Kidney tubule cell (primary cell): ENCODE measurements around the gene CCDC73.
"Not testable (repeated sequence)": the region's sequence is repeated elsewhere in the genome, so short reads cannot be mapped to it uniquely, and the experiment has no call there.

Experiments used
- DNase-seq: peaks from one replicate; pipeline ENCODE4 v3.0.0-alpha.2; 2018; ENCODE audit warnings: low spot score

The CCDC73 gene

GRCh38 chr11:32705309-32706033 lies 89.0 kb downstream of the CCDC73 start:
- DNase-seq = no peak

GRCh38 chr11:32704775-32705174 lies 89.7 kb downstream of the CCDC73 start:
- DNase-seq = no peak

- no peak for DNase-seq
Observed at GRCh38 chr11:32704261-32704660, 90.2 kb downstream of the CCDC73 start.

GRCh38 chr11:32701616-32702015 lies 92.8 kb downstream of the CCDC73 start:
- DNase-seq = no peak

GRCh38 chr11:32698579-32698978 lies 95.9 kb downstream of the CCDC73 start:
- no peak for DNase-seq

- no peak for DNase-seq
Observed at GRCh38 chr11:32671051-32671450, 123.4 kb downstream of the CCDC73 start.

GRCh38 chr11:32659672-32660071 lies 134.8 kb downstream of the CCDC73 start:
- peak; percentile 59 for DNase-seq

- DNase-seq = peak; percentile 89
Observed at GRCh38 chr11:32658639-32659406, 135.6 kb downstream of the CCDC73 start.

- DNase-seq = peak; percentile 20
Observed at GRCh38 chr11:32643526-32643925, 150.9 kb downstream of the CCDC73 start.

- no peak for DNase-seq
Observed at GRCh38 chr11:32641361-32641760, 153.1 kb downstream of the CCDC73 start.

GRCh38 chr11:32635819-32636218 lies 158.6 kb downstream of the CCDC73 start:
- DNase-seq = no peak

- no peak for DNase-seq
Observed at GRCh38 chr11:32630844-32631243, 163.6 kb downstream of the CCDC73 start.

GRCh38 chr11:32616903-32617302 lies 177.6 kb downstream of the CCDC73 start:
- no peak for DNase-seq

- no peak for DNase-seq
Observed at GRCh38 chr11:32615422-32615821, 179.0 kb downstream of the CCDC73 start.

GRCh38 chr11:32613500-32614151 lies 180.8 kb downstream of the CCDC73 start:
- DNase-seq = no peak

GRCh38 chr11:32610797-32611352 lies 183.6 kb downstream of the CCDC73 start:
- no peak for DNase-seq

- not testable (repeated sequence) for DNase-seq
Observed at GRCh38 chr11:32608826-32609225, 185.6 kb downstream of the CCDC73 start.

- DNase-seq = no peak
Observed at GRCh38 chr11:32606220-32606619, 188.2 kb downstream of the CCDC73 start.

GRCh38 chr11:32602657-32603415 lies 191.6 kb downstream of the CCDC73 start:
- no peak for DNase-seq

- DNase-seq = peak; percentile 18
Observed at GRCh38 chr11:32597921-32598320, 196.5 kb downstream of the CCDC73 start.

- not testable (repeated sequence) for DNase-seq
Observed at GRCh38 chr11:32596114-32596513, 198.3 kb downstream of the CCDC73 start.

GRCh38 chr11:32594272-32594671 lies 200.2 kb downstream of the CCDC73 start:
- no peak for DNase-seq
